Measurements from ENCODE around the gene PTP4A2.

The PTP4A2 gene

GRCh38 chr1:31910933-31911332 is 27.2 kb downstream of the PTP4A2 start:
- Mint-ChIP-seq H3K9me3 (no peaks in the 10 kb centered on the region), H3K36me3 (ENCODE audit: low read depth) (peaks cover 85% of the 10 kb centered on the region), H3K4me1 (no peaks in the 10 kb centered on the region), H3K27me3 (ENCODE audit: low read depth) (no peaks in the 10 kb centered on the region), H3K4me3 (no peak overlapping the region), H3K27ac (peak overlapping the region in 1 of 3 experiments; percentile 6)
- TF ChIP-seq CTCF (IDR thresholded peaks at IDR 0.05; ENCODE audit: unreplicated experiment in 3 of 3), result no peak

GRCh38 chr1:31909691-31910090 is 28.5 kb downstream of the PTP4A2 start:
- H3K9me3 Mint-ChIP-seq, result no peaks in the 10 kb centered on the region
- peaks cover 86% of the 10 kb centered on the region for H3K36me3 Mint-ChIP-seq (ENCODE audit: low read depth)
- H3K4me3 Mint-ChIP-seq, result no peak overlapping the region
- TF ChIP-seq CTCF (IDR thresholded peaks at IDR 0.05; ENCODE audit: unreplicated experiment in 3 of 3), result no peak
- H3K27me3 Mint-ChIP-seq (ENCODE audit: low read depth), result no peaks in the 10 kb centered on the region
- no peaks in the 10 kb centered on the region for H3K4me1 Mint-ChIP-seq
- H3K27ac Mint-ChIP-seq, result no peak overlapping the region

GRCh38 chr1:31906557-31906956 is 31.6 kb downstream of the PTP4A2 start:
- no peak overlapping the region for H3K4me3 Mint-ChIP-seq
- no peak overlapping the region for H3K27ac Mint-ChIP-seq
- H3K36me3 Mint-ChIP-seq (ENCODE audit: low read depth), result peaks cover 60% of the 10 kb centered on the region
- no peaks in the 10 kb centered on the region for H3K27me3 Mint-ChIP-seq (ENCODE audit: low read depth)
- no peak for TF ChIP-seq CTCF (IDR thresholded peaks at IDR 0.05; ENCODE audit: unreplicated experiment in 3 of 3)
- H3K4me1 Mint-ChIP-seq, result no peaks in the 10 kb centered on the region
- H3K9me3 Mint-ChIP-seq, result peaks cover 5% of the 10 kb centered on the region

- no peak for TF ChIP-seq CTCF (IDR thresholded peaks at IDR 0.05; ENCODE audit: unreplicated experiment in 3 of 3)
- H3K9me3 Mint-ChIP-seq, result peaks cover 5% of the 10 kb centered on the region
Observed at GRCh38 chr1:31905681-31906080, 32.5 kb downstream of the PTP4A2 start.

GRCh38 chr1:31905093-31905509 is 33.1 kb downstream of the PTP4A2 start:
- Mint-ChIP-seq H3K27ac (no peak overlapping the region), H3K4me3 (no peak overlapping the region), H3K9me3 (peaks cover 5% of the 10 kb centered on the region), H3K27me3 (ENCODE audit: low read depth) (no peaks in the 10 kb centered on the region), H3K36me3 (ENCODE audit: low read depth) (peaks cover 51% of the 10 kb centered on the region), H3K4me1 (no peaks in the 10 kb centered on the region)
- no peak for TF ChIP-seq CTCF (IDR thresholded peaks at IDR 0.05; ENCODE audit: unreplicated experiment in 3 of 3)

More at GRCh38 chr1:31905681-31906080, 32.5 kb downstream of the PTP4A2 start:
- Mint-ChIP-seq H3K27me3 (ENCODE audit: low read depth) (no peaks in the 10 kb centered on the region), H3K36me3 (ENCODE audit: low read depth) (peaks cover 54% of the 10 kb centered on the region), H3K4me3 (no peak overlapping the region), H3K4me1 (no peaks in the 10 kb centered on the region), H3K27ac (no peak overlapping the region)

- Mint-ChIP-seq H3K27me3 (ENCODE audit: low read depth) (no peaks in the 10 kb centered on the region), H3K36me3 (ENCODE audit: low read depth) (peaks cover 46% of the 10 kb centered on the region), H3K4me3 (no peak overlapping the region), H3K27ac (no peak overlapping the region), H3K4me1 (no peaks in the 10 kb centered on the region), H3K9me3 (peaks cover 5% of the 10 kb centered on the region)
- no peak for TF ChIP-seq CTCF (IDR thresholded peaks at IDR 0.05; ENCODE audit: unreplicated experiment in 3 of 3)
Observed at GRCh38 chr1:31904339-31905092, 33.7 kb downstream of the PTP4A2 start.
